NCI-H510A (cell line): ENCODE data around the gene COL2A1.
"Not testable (repeated sequence)": the region's sequence is repeated elsewhere in the genome, so short reads cannot be mapped to it uniquely, and the experiment has no call there.

Experiments used
- DNase-seq: peaks from one replicate; lab custom pipeline; 2025; lab: John Stamatoyannopoulos, UW

The COL2A1 gene

DNA sequence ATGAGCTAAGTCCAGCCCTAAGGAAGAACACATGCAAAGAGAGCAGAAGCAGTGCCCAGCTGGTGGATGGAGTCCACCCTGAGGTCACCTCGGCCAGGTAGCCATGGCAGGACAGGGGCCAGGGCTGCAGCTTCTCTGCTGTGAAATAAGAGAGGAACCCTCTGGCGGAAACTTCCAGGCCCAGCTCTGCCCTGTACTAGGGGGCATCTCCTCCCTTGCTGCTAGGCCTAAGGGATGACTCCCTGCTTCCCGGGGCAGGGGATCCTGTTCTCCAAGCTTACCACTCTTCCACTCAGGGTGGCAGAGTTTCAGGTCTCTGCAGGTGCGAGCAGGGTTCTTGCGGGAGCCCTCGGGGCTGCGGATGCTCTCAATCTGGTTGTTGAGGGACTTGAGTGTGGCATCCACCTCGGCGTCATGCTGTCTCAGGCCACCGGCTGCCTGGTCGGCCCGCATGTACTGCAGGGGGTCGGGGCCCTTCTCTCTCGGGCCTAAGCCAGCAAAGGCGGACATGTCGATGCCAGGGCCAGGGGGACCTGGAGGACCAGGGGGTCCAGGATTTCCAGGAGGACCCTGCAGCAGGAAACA is 29.1 kb downstream of the COL2A1 start:
- DNase-seq: no peak

DNA sequence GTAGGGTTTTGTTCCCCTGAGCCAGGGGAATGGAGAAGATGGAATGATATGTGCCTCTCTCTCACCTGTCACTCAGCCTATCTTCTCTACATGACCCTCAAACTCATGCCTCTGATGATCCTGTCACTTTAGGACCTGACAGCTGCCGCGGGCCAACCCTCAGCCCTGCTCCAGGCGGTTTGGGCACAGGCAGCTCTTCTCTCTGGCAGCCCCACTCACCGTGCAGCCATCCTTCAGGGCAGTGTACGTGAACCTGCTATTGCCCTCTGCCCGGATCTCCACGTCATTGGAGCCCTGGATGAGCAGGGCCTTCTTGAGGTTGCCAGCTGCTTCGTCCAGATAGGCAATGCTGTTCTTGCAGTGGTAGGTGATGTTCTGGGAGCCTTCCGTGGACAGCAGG is 30.4 kb downstream of the COL2A1 start:
- no peak for DNase-seq

GRCh38 chr12:47972895-47973294 is 31.4 kb downstream of the COL2A1 start:
- DNase-seq: no peak

DNA sequence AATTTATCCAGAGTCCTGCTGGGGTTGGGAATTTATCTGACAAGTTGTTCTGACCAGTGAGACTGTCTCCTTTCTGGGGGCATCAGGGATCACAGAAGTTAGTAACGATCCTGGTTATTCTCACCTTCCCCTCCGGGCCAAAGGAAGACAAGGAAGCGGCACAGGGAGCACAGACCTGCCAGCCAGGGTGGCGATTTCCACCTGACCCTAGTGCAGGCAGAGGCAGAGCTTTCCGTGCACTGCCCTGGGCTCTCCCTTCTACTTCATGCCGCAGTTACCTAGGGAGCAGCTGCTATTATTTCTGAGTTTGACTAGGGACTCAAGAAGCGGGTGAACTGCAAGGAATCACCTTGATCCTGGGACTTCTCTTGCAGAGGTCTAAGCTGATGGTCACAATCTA is 33.4 kb downstream of the COL2A1 start:
- DNase-seq: no peak

- no peak for DNase-seq
These were observed 34.4 kb downstream of the COL2A1 start for GRCh38 chr12:47969845-47970244.

GRCh38 chr12:47967461-47968321 is 36.6 kb downstream of the COL2A1 start:
- DNase-seq: no peak

DNA sequence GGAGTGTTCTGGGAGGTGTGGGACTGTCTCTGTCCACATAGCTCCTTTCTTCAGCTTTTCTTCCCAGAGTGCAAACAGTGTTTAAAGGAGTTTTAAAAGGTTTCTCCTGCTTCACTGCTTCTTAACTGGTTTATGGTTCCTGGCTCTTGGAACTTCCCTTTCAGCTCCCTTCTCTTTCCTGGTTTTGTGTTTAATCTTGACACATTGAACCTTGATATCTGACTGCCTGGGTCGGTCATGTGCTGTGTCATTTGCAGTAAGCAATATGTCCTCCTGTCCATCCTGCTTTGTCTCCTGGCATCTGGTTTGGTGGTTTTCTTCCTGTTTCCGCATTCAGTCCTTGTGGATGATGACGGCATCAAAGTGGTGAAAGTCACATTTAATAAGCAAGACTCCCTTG is 38.7 kb downstream of the COL2A1 start:
- no peak for DNase-seq

DNA sequence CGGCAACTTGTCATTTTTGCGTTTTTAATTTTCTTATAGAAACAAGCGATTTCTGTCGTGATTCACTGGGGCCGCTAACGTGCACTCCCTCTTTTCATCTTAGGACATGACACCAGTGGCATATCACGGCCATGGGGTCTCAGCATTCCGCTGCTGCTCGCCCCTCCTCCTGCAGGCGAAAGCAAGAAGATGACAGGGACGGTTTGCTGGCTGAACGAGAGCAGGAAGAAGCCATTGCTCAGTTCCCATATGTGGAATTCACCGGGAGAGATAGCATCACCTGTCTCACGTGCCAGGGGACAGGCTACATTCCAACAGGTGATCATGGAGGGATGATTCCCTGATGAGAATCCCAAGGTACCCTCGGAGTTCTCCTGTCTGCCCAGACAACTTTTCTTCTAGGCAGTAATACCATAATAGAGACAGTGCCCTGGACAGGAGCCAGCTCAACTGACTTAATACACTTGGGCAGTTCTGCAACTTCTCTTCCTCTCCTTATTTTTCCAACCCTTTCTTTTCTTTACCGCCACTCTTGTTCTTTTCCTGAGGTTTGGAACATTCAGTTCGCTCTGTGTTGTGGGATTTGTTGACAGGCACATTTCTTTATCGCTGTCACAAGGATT is 40.1 kb downstream of the COL2A1 start:
- DNase-seq: no peak

- DNase-seq: peak; percentile 67
These were observed 40.8 kb downstream of the COL2A1 start, which contains the start of gene TMEM106C for GRCh38 chr12:47963340-47964040. Gene TMEM106C (plus strand): TSS chr12:47963596. CDS start chr12:47964237, 641 bp downstream.

DNA sequence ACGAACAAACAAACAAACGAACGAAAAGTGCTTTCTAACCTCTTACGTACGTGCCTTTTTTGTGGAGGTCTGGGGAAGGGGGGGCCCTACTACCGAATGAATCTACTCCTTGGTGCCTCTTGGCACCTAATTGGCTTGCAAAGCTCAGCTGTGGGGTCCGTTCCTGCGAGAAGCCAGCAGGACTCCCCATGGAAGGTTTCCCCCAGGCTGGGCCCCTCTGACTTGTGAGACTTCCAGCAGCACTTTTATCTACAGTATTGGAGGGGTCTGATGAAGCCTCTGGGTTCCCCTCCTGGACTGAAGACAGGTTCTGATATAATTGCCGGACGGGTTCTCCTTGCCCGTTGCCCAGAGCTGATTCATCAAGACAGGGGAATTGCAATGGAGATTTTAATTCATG is 42.1 kb downstream of the COL2A1 start:
- no peak for DNase-seq

- not testable (repeated sequence) for DNase-seq
These were observed 46.6 kb downstream of the COL2A1 start for GRCh38 chr12:47957671-47958070.

- no peak for DNase-seq
These were observed 49.2 kb downstream of the COL2A1 start for GRCh38 chr12:47955059-47955458.

GRCh38 chr12:47954467-47955045 is 49.7 kb downstream of the COL2A1 start:
- DNase-seq: no peak

- no peak for DNase-seq
These were observed 50.2 kb downstream of the COL2A1 start for GRCh38 chr12:47954058-47954457.

DNA sequence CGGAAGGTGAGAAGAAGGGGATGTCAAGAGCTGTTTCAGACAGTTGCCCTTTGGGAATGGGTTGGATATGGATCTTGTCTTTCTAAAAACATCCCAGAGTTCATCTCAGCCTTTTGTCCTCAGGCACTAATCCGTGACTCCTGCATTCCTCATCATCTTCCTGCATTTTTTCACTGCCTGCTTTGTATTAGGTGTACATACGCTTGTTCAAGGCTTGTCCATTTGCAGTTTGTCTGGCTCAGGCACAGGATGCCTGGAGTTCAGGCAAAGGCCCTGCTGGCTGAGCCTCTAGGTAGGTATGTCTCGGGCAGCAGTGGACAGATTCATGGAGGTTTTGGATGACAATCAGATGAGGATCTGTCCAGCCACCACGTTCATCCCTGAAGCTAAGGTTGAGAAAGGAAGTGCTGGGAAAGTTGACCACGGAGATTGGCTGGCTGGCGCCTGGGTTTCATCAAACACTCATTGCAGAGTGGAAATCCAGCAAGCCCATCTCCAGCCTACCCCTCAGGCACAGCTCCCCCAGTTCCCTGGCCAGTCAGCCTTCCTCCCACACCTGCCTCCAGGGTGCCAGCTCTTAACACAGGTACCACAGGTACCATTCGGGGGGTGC is 53.3 kb downstream of the COL2A1 start:
- DNase-seq: no peak

DNA sequence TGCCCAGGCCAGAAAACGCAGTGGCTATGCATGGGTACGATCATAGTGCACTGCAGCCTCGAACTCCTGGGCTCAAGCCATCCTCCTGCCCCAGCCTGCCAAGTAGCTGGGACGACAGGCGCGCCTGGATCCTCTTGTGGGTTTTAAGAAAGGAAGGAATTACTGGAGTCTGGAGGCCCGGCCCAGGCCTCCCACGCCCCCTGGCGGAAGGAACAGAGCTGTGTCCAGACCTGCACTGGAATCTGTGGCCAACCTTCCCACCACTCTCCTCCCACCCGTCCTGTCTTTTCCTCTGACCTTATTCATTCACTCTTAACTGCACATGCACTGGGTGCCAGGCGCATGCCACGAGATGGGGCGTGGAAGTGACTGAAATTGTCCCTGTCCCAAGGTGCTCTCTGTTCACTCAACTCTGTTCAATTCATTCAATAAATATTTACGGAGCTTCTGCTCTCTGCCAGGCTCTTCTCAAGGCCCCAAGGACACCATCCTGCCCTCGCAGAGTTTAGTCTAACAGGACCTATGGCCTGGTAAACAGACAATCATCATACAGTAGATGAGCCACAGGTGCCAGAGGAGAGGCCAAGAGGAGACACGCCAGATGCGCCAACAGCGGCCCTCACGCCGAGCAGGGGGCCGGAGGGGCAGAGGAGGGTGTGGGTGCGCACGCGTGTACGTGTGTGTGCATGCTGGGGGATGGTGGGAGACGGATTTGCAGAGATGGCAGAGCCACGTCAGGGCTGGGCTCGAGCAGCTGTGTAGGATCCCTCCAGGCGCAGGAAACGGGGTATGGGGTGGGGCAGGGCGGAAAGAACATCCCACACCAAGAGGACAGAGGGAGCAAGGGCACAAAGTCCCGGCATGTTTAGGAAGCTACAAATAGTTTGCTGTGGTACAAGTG is 54.6 kb downstream of the COL2A1 start:
- peak; percentile 22 for DNase-seq

- DNase-seq: no peak
These were observed 56.9 kb downstream of the COL2A1 start for GRCh38 chr12:47947341-47947740.

- DNase-seq: no peak
These were observed 57.6 kb downstream of the COL2A1 start for GRCh38 chr12:47946413-47947323.

- no peak for DNase-seq
These were observed 58.9 kb downstream of the COL2A1 start for GRCh38 chr12:47945341-47945728.
